Fibroblast of lung (primary cell): ENCODE measurements around the gene ITPR2.

Experiments used
- EZH2 ChIP-seq: IDR thresholded peaks from 2 replicates; pipeline ENCODE4 v1.5.1; 2012; ENCODE audit warnings: low read length, control low read depth, mild to moderate bottlenecking; ENCODE audit errors: missing control alignments
- TF ChIP-seq, protein P1 (sequence below), 2 donors: IDR thresholded peaks in 1 of 2; conservative IDR thresholded peaks in 1 of 2; 1 replicate in 1 of 2; 2 replicates in 1 of 2; pipeline ENCODE4 v1.5.1; 2011 to 2012; ENCODE audit warnings: low read length in 2 of 2, control low read depth in 1 of 2, inconsistent platforms in 1 of 2, low read depth in 1 of 2, mild to moderate bottlenecking in 1 of 2

DNA sequence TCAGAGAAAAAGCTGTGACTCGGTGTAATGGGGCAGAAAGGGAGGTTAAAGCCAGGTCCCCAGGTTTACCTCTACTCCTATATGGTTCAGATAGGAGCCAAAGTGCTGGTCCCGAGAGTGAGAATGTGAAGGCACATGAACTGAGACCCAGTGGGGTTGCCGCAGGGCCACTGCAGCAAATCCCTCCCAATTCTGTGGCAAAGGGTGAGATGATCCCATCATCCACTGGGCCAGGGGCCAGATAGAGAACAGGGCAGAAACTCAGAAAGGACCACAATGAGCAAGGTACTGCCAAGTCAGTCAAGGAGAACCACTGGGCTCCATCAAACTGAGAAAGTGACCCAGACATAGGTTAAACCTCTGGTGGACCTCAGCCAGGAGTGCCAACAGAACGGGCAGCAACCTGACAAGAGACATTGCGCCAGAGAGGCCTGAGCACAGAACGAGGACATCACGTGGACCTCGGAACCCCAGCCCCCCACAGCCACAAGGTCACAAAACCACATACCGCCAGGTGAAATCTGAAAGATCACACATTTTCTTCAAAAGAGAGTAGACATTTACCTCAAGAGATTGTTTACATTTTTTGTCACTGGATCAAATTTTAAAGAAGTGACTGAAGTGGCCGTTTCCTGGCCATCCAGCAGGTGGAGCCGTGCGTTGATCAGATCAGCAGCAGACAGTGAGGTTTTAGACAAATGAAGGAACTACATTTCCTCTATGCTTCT, 20.5 kb upstream of the ITPR2 start:
- TF ChIP-seq, protein P1, sequence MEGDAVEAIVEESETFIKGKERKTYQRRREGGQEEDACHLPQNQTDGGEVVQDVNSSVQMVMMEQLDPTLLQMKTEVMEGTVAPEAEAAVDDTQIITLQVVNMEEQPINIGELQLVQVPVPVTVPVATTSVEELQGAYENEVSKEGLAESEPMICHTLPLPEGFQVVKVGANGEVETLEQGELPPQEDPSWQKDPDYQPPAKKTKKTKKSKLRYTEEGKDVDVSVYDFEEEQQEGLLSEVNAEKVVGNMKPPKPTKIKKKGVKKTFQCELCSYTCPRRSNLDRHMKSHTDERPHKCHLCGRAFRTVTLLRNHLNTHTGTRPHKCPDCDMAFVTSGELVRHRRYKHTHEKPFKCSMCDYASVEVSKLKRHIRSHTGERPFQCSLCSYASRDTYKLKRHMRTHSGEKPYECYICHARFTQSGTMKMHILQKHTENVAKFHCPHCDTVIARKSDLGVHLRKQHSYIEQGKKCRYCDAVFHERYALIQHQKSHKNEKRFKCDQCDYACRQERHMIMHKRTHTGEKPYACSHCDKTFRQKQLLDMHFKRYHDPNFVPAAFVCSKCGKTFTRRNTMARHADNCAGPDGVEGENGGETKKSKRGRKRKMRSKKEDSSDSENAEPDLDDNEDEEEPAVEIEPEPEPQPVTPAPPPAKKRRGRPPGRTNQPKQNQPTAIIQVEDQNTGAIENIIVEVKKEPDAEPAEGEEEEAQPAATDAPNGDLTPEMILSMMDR (conservative IDR thresholded peaks at IDR 0.05 in 1 of 2, IDR thresholded peaks at IDR 0.05 in 1 of 2; ENCODE audit: low read depth in 1 of 2, low read length in 2 of 2) = peak; percentile 84 to 96
- no peak for TF ChIP-seq EZH2
